Astrocyte (in vitro differentiated cells and primary cell): ENCODE measurements around the gene ST3GAL4.

Source experiments
- EZH2 ChIP-seq: IDR thresholded peaks from 2 replicates; pipeline ENCODE4 v1.6.1; 2012; ENCODE audit warnings: mild to moderate bottlenecking, low read length, inconsistent platforms; ENCODE audit not compliant: insufficient read depth
- TF ChIP-seq, protein P1 (sequence below): IDR thresholded peaks from 2 replicates; pipeline ENCODE4 v1.5.1; 2011; ENCODE audit warnings: low read depth, mild to moderate bottlenecking, inconsistent platforms, low read length, moderate library complexity; ENCODE audit not compliant: insufficient read depth

DNA sequence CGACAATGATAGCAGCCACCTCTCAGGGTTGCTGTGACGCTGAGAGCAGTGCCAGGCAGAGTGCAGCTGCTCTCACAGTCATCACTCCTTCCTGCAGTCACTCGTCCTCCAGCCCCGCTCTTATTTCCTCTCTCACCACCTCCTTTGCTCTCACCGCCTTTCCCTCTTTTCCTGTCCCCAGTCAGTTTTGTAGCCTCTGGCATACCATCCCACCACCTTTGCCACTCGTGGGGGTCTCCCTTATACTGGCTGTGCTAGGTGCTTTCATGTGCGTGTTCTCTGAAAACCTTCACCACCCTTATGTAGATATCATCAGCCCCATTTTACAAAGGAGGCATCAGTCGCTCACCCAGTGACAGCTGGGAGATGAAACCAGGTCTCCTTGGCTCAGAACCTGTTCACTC, 19.3 kb upstream of the ST3GAL4 start:
- TF ChIP-seq, protein P1, sequence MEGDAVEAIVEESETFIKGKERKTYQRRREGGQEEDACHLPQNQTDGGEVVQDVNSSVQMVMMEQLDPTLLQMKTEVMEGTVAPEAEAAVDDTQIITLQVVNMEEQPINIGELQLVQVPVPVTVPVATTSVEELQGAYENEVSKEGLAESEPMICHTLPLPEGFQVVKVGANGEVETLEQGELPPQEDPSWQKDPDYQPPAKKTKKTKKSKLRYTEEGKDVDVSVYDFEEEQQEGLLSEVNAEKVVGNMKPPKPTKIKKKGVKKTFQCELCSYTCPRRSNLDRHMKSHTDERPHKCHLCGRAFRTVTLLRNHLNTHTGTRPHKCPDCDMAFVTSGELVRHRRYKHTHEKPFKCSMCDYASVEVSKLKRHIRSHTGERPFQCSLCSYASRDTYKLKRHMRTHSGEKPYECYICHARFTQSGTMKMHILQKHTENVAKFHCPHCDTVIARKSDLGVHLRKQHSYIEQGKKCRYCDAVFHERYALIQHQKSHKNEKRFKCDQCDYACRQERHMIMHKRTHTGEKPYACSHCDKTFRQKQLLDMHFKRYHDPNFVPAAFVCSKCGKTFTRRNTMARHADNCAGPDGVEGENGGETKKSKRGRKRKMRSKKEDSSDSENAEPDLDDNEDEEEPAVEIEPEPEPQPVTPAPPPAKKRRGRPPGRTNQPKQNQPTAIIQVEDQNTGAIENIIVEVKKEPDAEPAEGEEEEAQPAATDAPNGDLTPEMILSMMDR: no peak
- TF ChIP-seq EZH2: no peak
